Endothelial cell (in vitro differentiated cells): ENCODE results near the gene XRCC6. TPM values are rescaled to one million over a fixed set of nuclear protein-coding genes. Genes with fewer than 3 reads are reported as not detected.

ENCODE experiments used
- DNase-seq: peaks from one replicate; pipeline ENCODE4 v3.0.0; 2021; ENCODE audit warnings: low spot score
- H3K27ac Mint-ChIP-seq: one replicate; pipeline ENCODE4 v1.8.0; 2021; ENCODE audit warnings: mixed read lengths, inconsistent platforms; ENCODE audit not compliant: unreplicated experiment
- H3K27me3 Mint-ChIP-seq: one replicate; pipeline ENCODE4 v1.8.0; 2021; ENCODE audit warnings: mild to moderate bottlenecking, moderate library complexity, mixed read lengths, inconsistent platforms; ENCODE audit not compliant: unreplicated experiment
- H3K36me3 Mint-ChIP-seq: one replicate; pipeline ENCODE4 v1.8.0; 2021; ENCODE audit warnings: mild to moderate bottlenecking, low read depth, mixed read lengths, inconsistent platforms; ENCODE audit not compliant: unreplicated experiment
- H3K4me1 Mint-ChIP-seq: one replicate; pipeline ENCODE4 v1.8.0; 2021; ENCODE audit warnings: mild to moderate bottlenecking, mixed read lengths, inconsistent platforms; ENCODE audit not compliant: unreplicated experiment
- H3K4me3 Mint-ChIP-seq: one replicate; pipeline ENCODE4 v1.8.0; 2021; ENCODE audit warnings: mild to moderate bottlenecking, mixed read lengths, inconsistent platforms; ENCODE audit not compliant: unreplicated experiment
- H3K9me3 Mint-ChIP-seq: one replicate; pipeline ENCODE4 v1.8.0; 2021; ENCODE audit warnings: mixed read lengths, inconsistent platforms; ENCODE audit not compliant: unreplicated experiment
- total RNA-seq: library from RNA; stranded (reverse); fragmentation: NEBNext Ultra II Directional; extraction: Animal tissue kit (Norgen Biotek cat#: 25700); gene quantifications from one replicate; pipeline ENCODE4 v1.2.1, GENCODE V29; 2021; ENCODE audit not compliant: unreplicated experiment
- TF ChIP-seq, protein P1 (sequence below): fragments of 200-600 bp; sonication (generic); IDR thresholded peaks from one replicate; pipeline ENCODE4 v1.5.0; 2021; ENCODE audit warnings: antibody characterized with exemption; ENCODE audit not compliant: unreplicated experiment

The XRCC6 gene
- total RNA-seq, 1 donor from 2014 or later, result 211 TPM

DNA sequence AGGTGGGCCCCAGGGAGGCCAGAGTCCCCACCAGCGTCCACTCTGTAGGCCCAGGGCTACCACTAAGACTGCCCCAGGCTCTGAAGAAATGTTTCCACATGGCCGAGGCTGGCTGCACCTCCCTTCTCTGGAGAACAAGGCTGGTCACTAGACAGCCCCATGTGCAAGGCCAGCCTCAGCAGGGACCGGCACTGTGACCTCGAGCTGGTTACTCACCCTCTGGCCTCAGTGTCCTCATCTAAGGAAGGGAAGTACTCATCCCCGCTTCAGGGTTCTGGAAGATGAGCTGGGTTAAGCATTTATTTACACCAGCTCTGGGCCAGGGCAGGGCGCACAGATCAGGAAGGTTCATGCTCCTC, 41.1 kb upstream of the XRCC6 start:
- peaks cover 2% of the 10 kb centered on the region for H3K27me3 Mint-ChIP-seq
- DNase-seq, result no peak
- no peaks in the 10 kb centered on the region for H3K36me3 Mint-ChIP-seq
- TF ChIP-seq, protein P1, sequence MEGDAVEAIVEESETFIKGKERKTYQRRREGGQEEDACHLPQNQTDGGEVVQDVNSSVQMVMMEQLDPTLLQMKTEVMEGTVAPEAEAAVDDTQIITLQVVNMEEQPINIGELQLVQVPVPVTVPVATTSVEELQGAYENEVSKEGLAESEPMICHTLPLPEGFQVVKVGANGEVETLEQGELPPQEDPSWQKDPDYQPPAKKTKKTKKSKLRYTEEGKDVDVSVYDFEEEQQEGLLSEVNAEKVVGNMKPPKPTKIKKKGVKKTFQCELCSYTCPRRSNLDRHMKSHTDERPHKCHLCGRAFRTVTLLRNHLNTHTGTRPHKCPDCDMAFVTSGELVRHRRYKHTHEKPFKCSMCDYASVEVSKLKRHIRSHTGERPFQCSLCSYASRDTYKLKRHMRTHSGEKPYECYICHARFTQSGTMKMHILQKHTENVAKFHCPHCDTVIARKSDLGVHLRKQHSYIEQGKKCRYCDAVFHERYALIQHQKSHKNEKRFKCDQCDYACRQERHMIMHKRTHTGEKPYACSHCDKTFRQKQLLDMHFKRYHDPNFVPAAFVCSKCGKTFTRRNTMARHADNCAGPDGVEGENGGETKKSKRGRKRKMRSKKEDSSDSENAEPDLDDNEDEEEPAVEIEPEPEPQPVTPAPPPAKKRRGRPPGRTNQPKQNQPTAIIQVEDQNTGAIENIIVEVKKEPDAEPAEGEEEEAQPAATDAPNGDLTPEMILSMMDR, result no peak
- H3K4me3 Mint-ChIP-seq, result no peak overlapping the region
- no peak overlapping the region for H3K27ac Mint-ChIP-seq
- H3K9me3 Mint-ChIP-seq, result no peaks in the 10 kb centered on the region
- H3K4me1 Mint-ChIP-seq, result peaks cover 3% of the 10 kb centered on the region

DNA sequence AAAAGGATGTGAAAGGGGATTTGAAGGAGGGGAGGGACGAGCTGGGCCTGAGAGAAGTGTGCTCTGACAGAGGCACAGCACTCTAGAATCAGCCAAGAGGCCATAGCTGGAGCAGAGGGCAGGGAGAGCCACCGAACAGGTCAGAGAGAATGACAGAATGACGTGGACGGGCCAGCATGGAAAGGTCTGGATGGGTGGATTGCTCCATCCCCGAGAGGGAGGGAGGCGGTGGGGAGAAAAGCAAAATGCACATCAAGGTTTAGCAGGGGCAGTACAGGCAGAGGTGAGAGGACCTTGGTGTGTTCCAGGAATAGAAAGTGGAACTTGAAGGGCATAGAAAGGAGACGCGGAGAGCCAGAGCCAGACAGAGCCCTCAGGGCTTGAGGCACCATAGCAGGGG, 38.4 kb upstream of the XRCC6 start:
- peaks cover 3% of the 10 kb centered on the region for H3K4me1 Mint-ChIP-seq

DNA sequence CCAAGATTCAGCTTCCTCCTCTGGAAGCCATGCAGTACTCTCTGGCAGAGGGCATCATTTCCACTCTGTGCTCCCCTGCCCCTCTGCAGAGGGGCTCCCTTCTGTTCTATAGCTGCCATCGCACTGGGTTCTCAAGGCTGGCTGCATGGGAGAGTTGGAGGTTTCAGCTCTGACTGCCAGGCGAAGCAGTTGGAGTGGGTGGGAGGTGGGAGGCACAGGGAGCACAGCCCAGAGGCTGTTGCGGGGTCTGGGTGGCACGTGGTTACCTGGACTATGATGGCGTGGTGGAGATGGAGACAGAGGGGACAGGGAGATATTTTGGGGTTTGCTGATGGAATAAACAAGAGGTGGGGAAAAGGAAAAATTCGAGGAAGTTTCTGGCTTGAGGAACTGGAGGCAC, 36.2 kb upstream of the XRCC6 start:
- Mint-ChIP-seq H3K9me3 (no peaks in the 10 kb centered on the region), H3K27ac (no peak overlapping the region), H3K4me1 (peaks cover 3% of the 10 kb centered on the region), H3K36me3 (no peaks in the 10 kb centered on the region), H3K27me3 (peaks cover 7% of the 10 kb centered on the region), H3K4me3 (no peak overlapping the region)
- DNase-seq, result no peak
- TF ChIP-seq, protein P1, result no peak

More for the DNA sequence above, 38.4 kb upstream of the XRCC6 start:
- Mint-ChIP-seq H3K36me3 (no peaks in the 10 kb centered on the region), H3K9me3 (no peaks in the 10 kb centered on the region), H3K4me3 (no peak overlapping the region), H3K27ac (no peak overlapping the region), H3K27me3 (peaks cover 5% of the 10 kb centered on the region)
- DNase-seq, result no peak
- TF ChIP-seq, protein P1, result no peak

DNA sequence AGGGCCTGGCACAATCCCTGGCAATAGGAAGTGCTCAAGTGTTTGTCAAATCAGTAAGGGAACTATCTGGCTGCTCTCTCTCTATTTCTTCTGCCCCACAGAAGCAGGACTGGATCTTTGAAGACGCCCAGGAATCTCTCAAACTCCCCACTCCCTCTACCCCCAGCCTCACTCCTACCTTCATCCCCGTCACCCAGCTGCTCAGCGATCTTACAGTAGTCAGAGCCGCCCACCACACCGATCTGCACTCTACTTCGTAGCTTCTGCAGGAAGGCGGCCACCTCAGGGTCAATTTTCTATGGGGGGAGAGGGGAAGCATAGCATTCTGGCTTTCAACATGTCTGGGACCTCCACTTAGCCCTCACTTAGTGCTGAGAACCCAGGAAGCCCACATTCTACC, 35.2 kb upstream of the XRCC6 start:
- no peak for DNase-seq
- Mint-ChIP-seq H3K4me3 (no peak overlapping the region), H3K4me1 (peaks cover 3% of the 10 kb centered on the region), H3K27me3 (peaks cover 7% of the 10 kb centered on the region), H3K36me3 (no peaks in the 10 kb centered on the region), H3K9me3 (no peaks in the 10 kb centered on the region), H3K27ac (no peak overlapping the region)
- TF ChIP-seq, protein P1, result no peak

DNA sequence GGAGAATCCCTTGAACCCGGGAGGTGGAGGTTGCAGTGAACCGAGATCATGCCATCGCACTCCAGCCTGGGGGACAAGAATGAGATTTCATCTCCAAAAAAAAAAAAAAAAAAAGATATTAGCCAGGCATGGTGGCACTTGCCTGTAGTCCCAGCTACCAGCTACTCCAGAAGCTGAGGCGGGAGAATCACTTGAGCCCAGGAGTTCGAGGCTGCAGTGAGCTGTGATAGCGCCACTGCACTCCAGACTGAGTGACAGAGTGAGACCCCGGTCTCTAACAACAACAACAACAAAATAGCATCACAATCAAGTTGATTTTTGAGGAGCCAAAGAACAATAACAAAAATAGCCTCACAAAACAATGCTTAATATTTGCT, 33.8 kb upstream of the XRCC6 start:
- H3K27me3 Mint-ChIP-seq, result peaks cover 9% of the 10 kb centered on the region
- H3K4me3 Mint-ChIP-seq, result no peak overlapping the region
- peaks cover 2% of the 10 kb centered on the region for H3K4me1 Mint-ChIP-seq
- no peaks in the 10 kb centered on the region for H3K36me3 Mint-ChIP-seq
- no peak for DNase-seq
- TF ChIP-seq, protein P1, result no peak
- H3K9me3 Mint-ChIP-seq, result no peaks in the 10 kb centered on the region
- H3K27ac Mint-ChIP-seq, result no peak overlapping the region
